GM12878 (cell line): ENCODE measurements around the gene OR2B2. TPM values are rescaled to one million over a fixed set of nuclear protein-coding genes. Genes with fewer than 3 reads are reported as not detected.

ENCODE experiments used
- CUX1 ChIP-seq: IDR thresholded peaks from 2 replicates; pipeline ENCODE4 v1.6.1; 2012; ENCODE audit warnings: improper control_type of control experiment, low read depth, low read length; ENCODE audit not compliant: insufficient replicate concordance
- E4F1 ChIP-seq: fragments of 450-650 bp; IDR thresholded peaks from 2 replicates; pipeline ENCODE4 v1.6.1; 2018; ENCODE audit warnings: borderline replicate concordance, mild to moderate bottlenecking; ENCODE audit not compliant: partially characterized antibody
- EED ChIP-seq: sonication (generic); IDR thresholded peaks from 2 replicates; pipeline ENCODE4 v1.6.1; 2016; ENCODE audit warnings: antibody characterized with exemption, low read depth
- HCFC1 ChIP-seq: fragments of 150-350 bp; IDR thresholded peaks from 2 replicates; pipeline ENCODE4 v1.6.1; 2014; ENCODE audit warnings: low read length
- HDAC2 ChIP-seq: fragments of 200-600 bp; sonication (generic); IDR thresholded peaks from 2 replicates; pipeline ENCODE4 v1.6.1; 2017
- HDGF ChIP-seq: fragments of 450-650 bp; IDR thresholded peaks from 2 replicates; pipeline ENCODE4 v1.6.1; 2016; ENCODE audit warnings: antibody characterized with exemption
- NFXL1 ChIP-seq: fragments of 450-650 bp; IDR thresholded peaks from 2 replicates; pipeline ENCODE4 v1.6.1; 2017; ENCODE audit warnings: antibody characterized with exemption, mild to moderate bottlenecking, borderline replicate concordance
- RAD21 ChIP-seq: IDR thresholded peaks from 2 replicates; pipeline ENCODE4 v1.6.1; 2011; ENCODE audit warnings: mild to moderate bottlenecking, low read depth, low read length, moderate library complexity; ENCODE audit not compliant: insufficient read depth
- SIN3A ChIP-seq: IDR thresholded peaks from 2 replicates; pipeline ENCODE4 v1.6.1; 2012; ENCODE audit warnings: low read depth, low read length, improper control_type of control experiment
- SMC3 ChIP-seq: IDR thresholded peaks from 2 replicates; pipeline ENCODE4 v1.6.1; 2011; ENCODE audit warnings: low read length, improper control_type of control experiment, borderline replicate concordance
- SUPT20H ChIP-seq: IDR thresholded peaks from 2 replicates; pipeline ENCODE4 v1.6.1; 2011; ENCODE audit warnings: low read depth, mild to moderate bottlenecking, low read length, moderate library complexity, borderline replicate concordance; ENCODE audit not compliant: control insufficient read depth
- ZSCAN29 ChIP-seq: fragments of 450-650 bp; IDR thresholded peaks from 2 replicates; pipeline ENCODE4 v1.6.1; 2017; ENCODE audit warnings: mild to moderate bottlenecking, moderate library complexity
- polyA plus RNA-seq, 11 experiments: library from polyadenylated mRNA; depleted of rRNA in 4 of 11; unstranded in 6 of 11; stranded (reverse) in 5 of 11; fragments of >200 nt; fragmentation: Nextera tagmentation in 4 of 11; fragmentation: Illumina TruSeq in 1 of 11; extraction: Ambion mirVana in 4 of 11; extraction: Trizol in 1 of 11; gene quantifications; 1 replicate in 1 of 11; 2 replicates in 10 of 11; pipeline versions ENCODE4 v1.2.1 to v1.2.3, GENCODE V29; 2011 to 2016; ENCODE audit warnings: inconsistent platforms in 2 of 11, missing spikeins in 2 of 11, low read depth in 1 of 11
- total RNA-seq, 4 experiments: library from RNA; depleted of rRNA in 3 of 4; stranded (reverse); fragments of >200 nt in 3 of 4; fragmentation: Illumina TruSeq in 1 of 4; extraction: Trizol in 1 of 4; gene quantifications; 2 replicates each; pipeline versions ENCODE4 v1.2.1 to v1.2.3, GENCODE V29; 2013 to 2021
- TF ChIP-seq, protein P1 (sequence below): fragments of 450-650 bp; IDR thresholded peaks from 2 replicates; pipeline ENCODE4 v1.6.1; 2017; ENCODE audit warnings: antibody characterized with exemption, mild to moderate bottlenecking, moderate library complexity
- TF ChIP-seq, protein P2 (sequence below): IDR thresholded peaks from 2 replicates; pipeline ENCODE4 v1.6.1; 2011; ENCODE audit warnings: borderline replicate concordance, low read depth, mild to moderate bottlenecking, moderate library complexity, low read length; ENCODE audit not compliant: insufficient read depth, poor library complexity, severe bottlenecking
- TF ChIP-seq, protein P3 (sequence below): IDR thresholded peaks from 2 replicates; pipeline ENCODE4 v1.6.1; 2012; ENCODE audit warnings: low read depth, low read length, improper control_type of control experiment

The OR2B2 gene
- total and polyA plus RNA-seq, 10 of the 15 experiments (the other 5 are each of a cell fraction or from before 2014, with no cell fraction given) = not detected

GRCh38 chr6:27867051-27867944 is 44.9 kb downstream of the OR2B2 start (continued):
- TF ChIP-seq, protein P1, sequence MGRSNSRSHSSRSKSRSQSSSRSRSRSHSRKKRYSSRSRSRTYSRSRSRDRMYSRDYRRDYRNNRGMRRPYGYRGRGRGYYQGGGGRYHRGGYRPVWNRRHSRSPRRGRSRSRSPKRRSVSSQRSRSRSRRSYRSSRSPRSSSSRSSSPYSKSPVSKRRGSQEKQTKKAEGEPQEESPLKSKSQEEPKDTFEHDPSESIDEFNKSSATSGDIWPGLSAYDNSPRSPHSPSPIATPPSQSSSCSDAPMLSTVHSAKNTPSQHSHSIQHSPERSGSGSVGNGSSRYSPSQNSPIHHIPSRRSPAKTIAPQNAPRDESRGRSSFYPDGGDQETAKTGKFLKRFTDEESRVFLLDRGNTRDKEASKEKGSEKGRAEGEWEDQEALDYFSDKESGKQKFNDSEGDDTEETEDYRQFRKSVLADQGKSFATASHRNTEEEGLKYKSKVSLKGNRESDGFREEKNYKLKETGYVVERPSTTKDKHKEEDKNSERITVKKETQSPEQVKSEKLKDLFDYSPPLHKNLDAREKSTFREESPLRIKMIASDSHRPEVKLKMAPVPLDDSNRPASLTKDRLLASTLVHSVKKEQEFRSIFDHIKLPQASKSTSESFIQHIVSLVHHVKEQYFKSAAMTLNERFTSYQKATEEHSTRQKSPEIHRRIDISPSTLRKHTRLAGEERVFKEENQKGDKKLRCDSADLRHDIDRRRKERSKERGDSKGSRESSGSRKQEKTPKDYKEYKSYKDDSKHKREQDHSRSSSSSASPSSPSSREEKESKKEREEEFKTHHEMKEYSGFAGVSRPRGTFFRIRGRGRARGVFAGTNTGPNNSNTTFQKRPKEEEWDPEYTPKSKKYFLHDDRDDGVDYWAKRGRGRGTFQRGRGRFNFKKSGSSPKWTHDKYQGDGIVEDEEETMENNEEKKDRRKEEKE = peak; percentile 62; the same call in 1 of the 2 replicates
- TF ChIP-seq HDGF = no peak
- no peak for TF ChIP-seq HDAC2
- TF ChIP-seq, protein P2, sequence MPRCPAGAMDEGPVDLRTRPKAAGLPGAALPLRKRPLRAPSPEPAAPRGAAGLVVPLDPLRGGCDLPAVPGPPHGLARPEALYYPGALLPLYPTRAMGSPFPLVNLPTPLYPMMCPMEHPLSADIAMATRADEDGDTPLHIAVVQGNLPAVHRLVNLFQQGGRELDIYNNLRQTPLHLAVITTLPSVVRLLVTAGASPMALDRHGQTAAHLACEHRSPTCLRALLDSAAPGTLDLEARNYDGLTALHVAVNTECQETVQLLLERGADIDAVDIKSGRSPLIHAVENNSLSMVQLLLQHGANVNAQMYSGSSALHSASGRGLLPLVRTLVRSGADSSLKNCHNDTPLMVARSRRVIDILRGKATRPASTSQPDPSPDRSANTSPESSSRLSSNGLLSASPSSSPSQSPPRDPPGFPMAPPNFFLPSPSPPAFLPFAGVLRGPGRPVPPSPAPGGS = peak; percentile 42
- TF ChIP-seq, protein P3, sequence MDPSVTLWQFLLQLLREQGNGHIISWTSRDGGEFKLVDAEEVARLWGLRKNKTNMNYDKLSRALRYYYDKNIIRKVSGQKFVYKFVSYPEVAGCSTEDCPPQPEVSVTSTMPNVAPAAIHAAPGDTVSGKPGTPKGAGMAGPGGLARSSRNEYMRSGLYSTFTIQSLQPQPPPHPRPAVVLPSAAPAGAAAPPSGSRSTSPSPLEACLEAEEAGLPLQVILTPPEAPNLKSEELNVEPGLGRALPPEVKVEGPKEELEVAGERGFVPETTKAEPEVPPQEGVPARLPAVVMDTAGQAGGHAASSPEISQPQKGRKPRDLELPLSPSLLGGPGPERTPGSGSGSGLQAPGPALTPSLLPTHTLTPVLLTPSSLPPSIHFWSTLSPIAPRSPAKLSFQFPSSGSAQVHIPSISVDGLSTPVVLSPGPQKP = peak; percentile 46; the same call in 1 of the 2 replicates
- peak; percentile 99 for TF ChIP-seq NFXL1
- TF ChIP-seq EED = no peak
- TF ChIP-seq RAD21 = no peak
- TF ChIP-seq CUX1 = no peak
- no peak for TF ChIP-seq SMC3
- no peak for TF ChIP-seq E4F1
- TF ChIP-seq SIN3A = no peak; the same call in 1 of the 2 replicates
- no peak for TF ChIP-seq HCFC1
- TF ChIP-seq ZSCAN29 = 0 out of 2 replicates have a peak, but pooled peaks have one; percentile 0
- TF ChIP-seq SUPT20H = no peak
